ENCODE measurements around the gene LYVE1. TPM values are rescaled to one million over a fixed set of nuclear protein-coding genes. Genes with fewer than 3 reads are reported as not detected.
A peak's percentile ranks its signal among the peaks of the same experiment; 100 is the strongest.

Gene LYVE1
- total RNA-seq, 1 donor from 2014 or later = 108 TPM

DNA sequence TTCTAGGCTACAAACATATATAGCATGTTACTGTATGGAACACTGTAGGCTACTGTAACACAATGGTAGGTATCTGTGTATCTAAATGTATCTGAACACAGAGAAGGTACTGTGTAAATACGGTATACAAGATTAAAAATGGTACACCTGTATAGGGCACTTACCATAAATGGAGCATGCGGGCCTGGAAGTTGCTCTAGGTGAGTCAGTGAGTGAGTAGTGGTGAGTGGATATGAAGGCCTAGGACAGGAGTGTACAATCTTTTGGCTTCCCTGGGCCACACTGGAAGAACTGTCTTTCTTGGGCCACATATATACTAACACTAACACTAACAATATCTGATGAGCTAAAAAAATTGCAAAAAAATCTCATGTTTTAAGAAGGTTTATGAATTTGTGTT is 48.8 kb downstream of the LYVE1 start:
- Histone ChIP-seq H3K27me3 (no peaks in the 10 kb centered on the region), H3K27ac (no peak overlapping the region), H3K4me1 (peaks cover 3% of the 10 kb centered on the region), H3K4me3 (no peak overlapping the region), H3K9me3 (no peaks in the 10 kb centered on the region), H3K36me3 (peaks cover 66% of the 10 kb centered on the region)
- TF ChIP-seq, protein P1, sequence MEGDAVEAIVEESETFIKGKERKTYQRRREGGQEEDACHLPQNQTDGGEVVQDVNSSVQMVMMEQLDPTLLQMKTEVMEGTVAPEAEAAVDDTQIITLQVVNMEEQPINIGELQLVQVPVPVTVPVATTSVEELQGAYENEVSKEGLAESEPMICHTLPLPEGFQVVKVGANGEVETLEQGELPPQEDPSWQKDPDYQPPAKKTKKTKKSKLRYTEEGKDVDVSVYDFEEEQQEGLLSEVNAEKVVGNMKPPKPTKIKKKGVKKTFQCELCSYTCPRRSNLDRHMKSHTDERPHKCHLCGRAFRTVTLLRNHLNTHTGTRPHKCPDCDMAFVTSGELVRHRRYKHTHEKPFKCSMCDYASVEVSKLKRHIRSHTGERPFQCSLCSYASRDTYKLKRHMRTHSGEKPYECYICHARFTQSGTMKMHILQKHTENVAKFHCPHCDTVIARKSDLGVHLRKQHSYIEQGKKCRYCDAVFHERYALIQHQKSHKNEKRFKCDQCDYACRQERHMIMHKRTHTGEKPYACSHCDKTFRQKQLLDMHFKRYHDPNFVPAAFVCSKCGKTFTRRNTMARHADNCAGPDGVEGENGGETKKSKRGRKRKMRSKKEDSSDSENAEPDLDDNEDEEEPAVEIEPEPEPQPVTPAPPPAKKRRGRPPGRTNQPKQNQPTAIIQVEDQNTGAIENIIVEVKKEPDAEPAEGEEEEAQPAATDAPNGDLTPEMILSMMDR (IDR thresholded peaks at IDR 0.05) = no peak
- ATAC-seq (no peak), DNase-seq (no peak)
- intact Hi-C loops (cut with DNase I) = no loop called here

DNA sequence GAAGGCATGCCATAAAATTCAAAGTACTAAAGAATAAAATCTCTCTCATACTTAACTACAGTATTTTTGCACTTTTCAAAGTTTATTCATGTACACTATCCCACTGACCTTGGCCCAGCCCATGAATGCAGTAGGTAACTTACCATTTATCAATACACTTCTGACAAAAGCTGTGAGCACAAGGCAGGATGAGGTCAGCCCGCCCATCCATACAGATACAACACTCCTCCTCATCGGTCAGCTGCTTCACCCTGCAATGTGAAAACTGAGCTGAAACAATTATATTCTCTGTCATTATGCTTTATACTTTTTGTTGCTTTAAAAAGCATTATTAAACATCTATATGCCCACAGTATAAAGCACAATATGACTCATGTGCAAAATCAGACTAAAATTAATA is 49.6 kb downstream of the LYVE1 start:
- DNase-seq (no peak), ATAC-seq (no peak)
- intact Hi-C loops (cut with DNase I) = no loop called here

DNA sequence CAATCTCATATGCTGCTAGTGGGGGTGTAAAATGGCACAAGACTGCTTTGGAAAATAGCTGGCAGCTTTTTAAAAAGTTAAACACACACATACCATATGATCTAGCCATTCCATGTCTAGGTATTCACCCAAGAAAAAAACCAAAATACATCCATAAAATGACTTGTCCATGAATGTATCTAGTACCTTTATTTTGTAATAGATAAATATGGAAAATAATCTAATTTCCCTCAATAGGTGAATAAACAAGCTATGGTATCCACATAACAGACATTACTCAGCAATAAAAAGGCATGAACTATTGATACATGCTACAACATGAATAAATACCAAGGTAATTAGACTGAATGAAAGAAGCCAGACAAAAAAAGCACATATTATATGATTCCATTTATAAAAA is 50.3 kb downstream of the LYVE1 start:
- no peaks in the 10 kb centered on the region for H3K27me3 ChIP-seq
- DNase-seq = no peak
- intact Hi-C loops (cut with DNase I) = no loop called here
- ATAC-seq = no peak
- peaks cover 51% of the 10 kb centered on the region for H3K36me3 ChIP-seq
- H3K27ac ChIP-seq = no peak overlapping the region
- peaks cover 6% of the 10 kb centered on the region for H3K4me1 ChIP-seq
- TF ChIP-seq, protein P1 (IDR thresholded peaks at IDR 0.05) = no peak
- H3K9me3 ChIP-seq = no peaks in the 10 kb centered on the region
- no peak overlapping the region for H3K4me3 ChIP-seq

More for the DNA sequence above, 49.6 kb downstream of the LYVE1 start:
- Histone ChIP-seq H3K9me3 (no peaks in the 10 kb centered on the region), H3K27ac (no peak overlapping the region), H3K36me3 (peaks cover 59% of the 10 kb centered on the region), H3K27me3 (no peaks in the 10 kb centered on the region), H3K4me3 (no peak overlapping the region), H3K4me1 (peaks cover 6% of the 10 kb centered on the region)
- TF ChIP-seq, protein P1 (IDR thresholded peaks at IDR 0.05) = no peak

DNA sequence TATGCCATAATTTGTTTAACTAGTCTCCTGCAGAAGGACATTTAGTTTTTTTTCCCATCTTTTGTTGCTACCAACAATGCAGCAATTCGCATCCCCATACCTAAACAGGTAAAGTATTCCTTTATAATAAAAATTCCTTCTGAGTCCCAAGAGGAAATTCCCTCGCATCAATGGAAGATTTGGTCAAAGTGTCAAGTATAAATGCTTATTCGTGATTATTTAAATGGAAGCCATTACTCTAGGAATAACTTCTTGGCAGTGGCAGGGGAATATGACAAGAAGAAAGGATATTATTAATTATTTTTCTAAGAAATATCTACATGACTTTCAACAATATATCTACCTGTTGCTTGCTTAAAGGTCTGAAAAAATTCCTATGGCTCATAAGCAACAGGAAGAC is 53.0 kb downstream of the LYVE1 start:
- intact Hi-C loops (cut with DNase I) = no loop called here
- no peak for DNase-seq
- TF ChIP-seq, protein P1 (IDR thresholded peaks at IDR 0.05) = no peak

DNA sequence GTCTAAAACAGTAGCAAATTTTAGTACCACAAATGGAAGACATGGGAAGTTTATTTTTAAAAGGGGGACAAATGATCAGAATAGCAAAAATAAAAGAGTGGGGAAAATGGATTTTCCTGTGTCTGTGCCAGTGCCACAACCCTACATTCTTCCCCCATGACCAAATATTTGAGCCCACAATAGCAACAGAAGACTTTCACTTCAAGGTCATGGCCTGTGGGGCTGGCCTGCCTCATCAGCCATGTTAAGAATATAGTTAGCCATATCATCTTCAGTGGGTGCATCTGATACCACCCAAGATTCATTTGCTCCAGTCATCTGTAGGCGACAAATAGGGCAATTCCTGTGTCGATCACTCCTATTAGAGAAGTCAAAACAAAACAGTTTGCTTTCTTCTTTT is 53.8 kb downstream of the LYVE1 start:
- TF ChIP-seq, protein P1 (IDR thresholded peaks at IDR 0.05) = no peak
- ATAC-seq (no peak), DNase-seq (no peak)
- Histone ChIP-seq H3K4me3 (no peak overlapping the region), H3K4me1 (peaks cover 6% of the 10 kb centered on the region), H3K9me3 (no peaks in the 10 kb centered on the region), H3K36me3 (peaks cover 19% of the 10 kb centered on the region), H3K27ac (no peak overlapping the region), H3K27me3 (no peaks in the 10 kb centered on the region)
- intact Hi-C loops (cut with DNase I) = no loop called here

More for the DNA sequence above, 53.0 kb downstream of the LYVE1 start:
- Histone ChIP-seq H3K27me3 (no peaks in the 10 kb centered on the region), H3K27ac (no peak overlapping the region), H3K9me3 (no peaks in the 10 kb centered on the region), H3K4me1 (peaks cover 6% of the 10 kb centered on the region), H3K36me3 (peaks cover 26% of the 10 kb centered on the region), H3K4me3 (no peak overlapping the region)
- no peak for ATAC-seq

DNA sequence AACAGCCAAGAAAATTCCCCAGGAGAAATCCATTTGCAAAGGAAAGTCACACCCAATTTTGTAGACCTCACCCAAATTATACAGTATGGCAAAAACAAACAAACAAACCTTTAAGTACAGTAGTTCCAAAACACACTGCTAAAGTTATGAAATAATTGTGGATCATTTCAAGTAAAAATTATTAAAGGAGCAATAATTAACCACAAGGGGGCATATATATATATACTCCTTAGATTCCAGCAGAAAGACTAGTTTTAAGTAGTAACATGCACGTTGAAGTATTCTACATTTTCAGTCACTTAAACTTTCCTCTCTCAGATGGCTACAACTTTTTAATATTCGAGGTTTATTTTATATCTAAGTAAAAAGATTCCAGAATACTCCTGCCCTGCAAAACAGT is 54.3 kb downstream of the LYVE1 start:
- Histone ChIP-seq H3K27me3 (no peaks in the 10 kb centered on the region), H3K9me3 (no peaks in the 10 kb centered on the region), H3K4me1 (peaks cover 6% of the 10 kb centered on the region), H3K4me3 (no peak overlapping the region), H3K27ac (no peak overlapping the region), H3K36me3 (peaks cover 13% of the 10 kb centered on the region)
- intact Hi-C loops (cut with DNase I) = no loop called here
- ATAC-seq (no peak), DNase-seq (no peak)
- TF ChIP-seq, protein P1 (IDR thresholded peaks at IDR 0.05) = peak; percentile 46
